Stimulated activated naive CD8-positive, alpha-beta T cell treated with anti-CD3 and anti-CD28 coated beads, Interleukin-15, Interleukin-2, amounts not matched to agents 100 ng/mL and 50 ng/mL, for 24 hours (primary cell): ENCODE results near the gene CCL13.

Experiments used
- H3K27ac Mint-ChIP-seq: one replicate; pipeline ENCODE4 v1.8.0; 2021; ENCODE audit warnings: mild to moderate bottlenecking, mixed read lengths
- H3K27me3 Mint-ChIP-seq: one replicate; pipeline ENCODE4 v1.8.0; 2021; ENCODE audit warnings: mixed read lengths
- H3K36me3 Mint-ChIP-seq: one replicate; pipeline ENCODE4 v1.8.0; 2021; ENCODE audit warnings: low read depth, mixed read lengths
- H3K4me1 Mint-ChIP-seq: one replicate; pipeline ENCODE4 v1.8.0; 2021; ENCODE audit warnings: low read depth, mixed read lengths
- H3K4me3 Mint-ChIP-seq: one replicate; pipeline ENCODE4 v1.8.0; 2021; ENCODE audit warnings: mild to moderate bottlenecking, mixed read lengths
- H3K9me3 Mint-ChIP-seq: one replicate; pipeline ENCODE4 v1.8.0; 2021; ENCODE audit warnings: mixed read lengths

Gene CCL13

DNA sequence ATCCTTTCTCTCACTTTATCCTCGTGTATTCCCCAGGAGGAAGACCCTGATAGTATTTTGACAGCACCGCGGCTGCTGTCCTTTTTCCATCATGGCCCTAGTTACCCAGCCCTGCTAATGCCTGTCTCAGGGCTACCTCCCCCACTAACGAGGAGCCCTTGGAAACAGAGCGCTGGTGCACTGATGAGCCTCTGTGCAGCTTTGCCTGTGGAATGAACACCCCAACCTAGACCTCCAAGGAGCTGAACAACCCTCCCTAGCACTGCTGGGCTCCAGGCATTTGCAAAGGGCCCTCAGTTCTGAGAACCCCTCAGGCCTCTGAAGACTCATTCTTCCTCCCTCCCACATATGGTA lies 30.0 kb downstream of the CCL13 start:
- H3K4me1 Mint-ChIP-seq, result peaks cover 70% of the 10 kb centered on the region
- H3K9me3 Mint-ChIP-seq, result no peaks in the 10 kb centered on the region
- peaks cover 11% of the 10 kb centered on the region for H3K27me3 Mint-ChIP-seq
- H3K4me3 Mint-ChIP-seq, result no peak overlapping the region
- H3K27ac Mint-ChIP-seq, result peak overlapping the region; percentile 61
- no peaks in the 10 kb centered on the region for H3K36me3 Mint-ChIP-seq

DNA sequence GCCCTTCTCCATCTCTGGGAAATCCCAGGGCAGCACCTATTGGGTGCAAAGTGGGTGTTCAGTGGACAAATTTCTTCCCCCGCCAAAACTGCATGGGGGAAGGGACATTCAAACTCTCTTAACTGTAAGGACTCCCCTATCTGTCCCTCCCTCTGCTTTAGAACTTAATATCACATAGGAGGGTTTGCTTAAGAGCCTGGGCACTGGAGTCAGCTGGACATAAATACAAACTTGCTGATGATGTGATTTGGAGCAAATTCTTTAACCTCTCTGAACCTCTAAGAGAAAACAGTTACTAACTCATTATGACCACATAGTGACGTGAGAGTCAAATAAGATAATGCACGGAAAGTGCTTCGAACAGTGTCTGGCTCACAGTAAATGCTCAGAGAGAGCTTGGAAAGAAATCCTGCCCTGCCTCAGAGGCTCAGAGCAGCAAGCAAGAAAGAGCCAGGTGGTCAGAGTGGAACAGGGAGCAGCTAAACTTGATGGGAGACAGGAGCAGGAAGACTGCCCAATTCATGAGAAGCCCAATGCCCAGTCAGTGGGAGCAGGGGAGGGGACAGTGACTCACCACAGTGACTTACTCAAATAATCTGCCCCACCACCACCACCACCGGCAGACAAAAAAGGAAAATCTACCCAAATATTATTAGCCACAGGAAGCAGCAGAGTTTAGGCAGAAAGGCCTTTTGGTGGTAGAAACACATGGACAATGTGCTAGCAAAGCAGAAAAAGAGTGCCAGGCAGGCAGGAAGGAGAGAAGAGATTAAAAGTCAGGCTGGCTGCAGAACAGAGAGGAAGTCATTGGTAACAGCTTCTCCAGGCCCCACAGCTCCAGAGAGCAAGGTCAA lies 30.6 kb downstream of the CCL13 start:
- H3K27ac Mint-ChIP-seq, result peak overlapping the region; percentile 61
- peaks cover 66% of the 10 kb centered on the region for H3K4me1 Mint-ChIP-seq
- no peaks in the 10 kb centered on the region for H3K9me3 Mint-ChIP-seq
- no peak overlapping the region for H3K4me3 Mint-ChIP-seq
- H3K36me3 Mint-ChIP-seq, result no peaks in the 10 kb centered on the region
- peaks cover 11% of the 10 kb centered on the region for H3K27me3 Mint-ChIP-seq

DNA sequence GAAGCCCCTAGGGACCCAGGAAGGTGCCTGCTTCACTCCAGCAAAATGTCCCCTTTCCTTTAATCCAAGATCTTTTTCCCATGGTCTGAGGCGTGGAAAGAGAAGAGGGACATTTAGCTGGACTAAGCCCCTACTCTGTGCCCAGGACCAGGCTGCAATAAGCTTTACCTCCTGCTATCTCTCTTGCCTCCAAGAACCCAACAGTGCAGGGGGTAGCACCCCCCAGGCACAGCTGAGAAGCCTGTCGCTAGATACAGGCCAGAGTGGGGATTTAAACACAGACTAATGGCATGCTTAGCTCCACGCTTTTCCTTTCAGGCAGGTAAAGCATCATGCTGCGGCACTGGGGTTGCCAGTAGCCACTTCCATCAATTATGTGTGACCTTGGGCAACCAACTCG lies 31.3 kb downstream of the CCL13 start:
- no peaks in the 10 kb centered on the region for H3K9me3 Mint-ChIP-seq
- peaks cover 11% of the 10 kb centered on the region for H3K27me3 Mint-ChIP-seq
- H3K4me3 Mint-ChIP-seq, result no peak overlapping the region
- no peaks in the 10 kb centered on the region for H3K36me3 Mint-ChIP-seq
- H3K27ac Mint-ChIP-seq, result no peak overlapping the region
- H3K4me1 Mint-ChIP-seq, result peaks cover 60% of the 10 kb centered on the region

DNA sequence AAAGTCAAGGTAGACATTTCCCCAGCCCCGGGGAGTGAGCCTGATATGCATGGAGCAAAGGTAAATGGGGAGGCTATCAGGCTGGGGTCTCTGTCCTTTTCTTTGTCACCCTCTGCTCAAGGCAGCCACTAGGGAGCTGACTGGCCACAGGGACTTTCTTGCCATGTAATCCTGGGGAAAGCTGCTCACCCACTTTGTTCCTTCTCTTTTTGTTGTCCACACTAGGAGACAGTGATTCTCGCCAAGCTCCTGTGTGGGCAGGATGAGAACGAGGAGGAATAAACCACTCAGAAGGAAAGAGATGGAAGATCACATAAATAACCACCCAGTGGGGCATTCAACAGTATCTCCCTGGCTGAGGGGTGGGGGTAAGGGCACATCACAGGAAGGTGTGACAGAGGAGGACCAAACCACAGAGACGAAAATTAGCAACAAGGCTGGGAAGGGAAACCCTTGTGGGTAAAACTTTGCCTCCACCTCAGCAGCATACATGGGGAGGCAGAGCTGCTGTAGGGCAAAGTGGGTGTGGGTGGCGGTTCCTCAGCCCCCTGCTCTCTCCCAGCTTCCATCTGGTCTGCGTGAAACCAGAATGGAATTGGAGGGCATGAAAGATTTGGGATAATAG lies 33.0 kb downstream of the CCL13 start:
- no peak overlapping the region for H3K4me3 Mint-ChIP-seq
- H3K9me3 Mint-ChIP-seq, result no peaks in the 10 kb centered on the region
- no peak overlapping the region for H3K27ac Mint-ChIP-seq
- peaks cover 8% of the 10 kb centered on the region for H3K27me3 Mint-ChIP-seq
- peaks cover 44% of the 10 kb centered on the region for H3K4me1 Mint-ChIP-seq
- no peaks in the 10 kb centered on the region for H3K36me3 Mint-ChIP-seq

DNA sequence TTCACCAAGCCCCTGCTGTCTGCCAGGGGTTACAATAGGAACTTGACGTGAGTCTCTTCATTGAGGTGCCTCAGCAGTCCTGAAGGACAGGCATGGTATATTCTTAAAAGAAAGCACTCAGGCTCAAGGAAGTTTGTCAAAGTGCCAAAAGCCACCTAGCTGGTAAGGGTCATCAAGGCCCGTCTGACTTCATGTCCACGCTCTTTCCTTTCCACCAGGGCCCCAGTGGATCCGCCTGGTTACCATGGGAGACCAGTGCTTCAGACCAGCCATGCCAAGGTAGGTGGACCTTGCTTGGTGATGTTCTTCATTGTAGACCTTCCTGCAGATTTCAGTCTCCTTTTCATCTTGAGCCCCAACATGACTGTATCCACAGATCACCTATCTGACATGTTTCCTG lies 34.4 kb downstream of the CCL13 start:
- H3K9me3 Mint-ChIP-seq, result no peaks in the 10 kb centered on the region
- H3K27ac Mint-ChIP-seq, result no peak overlapping the region
- peaks cover 4% of the 10 kb centered on the region for H3K27me3 Mint-ChIP-seq
- H3K4me1 Mint-ChIP-seq, result peaks cover 37% of the 10 kb centered on the region
- H3K4me3 Mint-ChIP-seq, result no peak overlapping the region
- no peaks in the 10 kb centered on the region for H3K36me3 Mint-ChIP-seq

DNA sequence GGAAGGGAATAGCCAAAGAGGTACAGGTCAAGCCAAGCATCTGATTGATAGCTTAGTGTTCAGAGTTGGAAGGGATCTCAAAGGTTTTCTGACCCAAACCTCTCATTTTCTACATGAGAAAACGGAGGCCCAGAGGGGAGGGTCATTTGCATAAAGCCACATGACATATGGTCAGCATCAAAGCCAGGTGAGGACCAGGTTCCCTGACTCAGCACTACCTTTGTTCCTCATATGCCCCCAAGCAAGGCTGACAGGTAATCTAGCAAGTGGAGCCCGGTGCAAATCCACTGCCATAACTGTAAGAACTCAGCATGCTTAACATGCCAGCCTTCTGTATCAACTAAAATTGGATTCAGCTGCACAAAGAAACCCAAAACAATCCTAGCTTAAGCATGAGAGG lies 35.0 kb downstream of the CCL13 start:
- Mint-ChIP-seq H3K9me3 (no peaks in the 10 kb centered on the region), H3K4me3 (no peak overlapping the region), H3K27ac (no peak overlapping the region), H3K36me3 (no peaks in the 10 kb centered on the region), H3K27me3 (peaks cover 4% of the 10 kb centered on the region), H3K4me1 (peaks cover 33% of the 10 kb centered on the region)

DNA sequence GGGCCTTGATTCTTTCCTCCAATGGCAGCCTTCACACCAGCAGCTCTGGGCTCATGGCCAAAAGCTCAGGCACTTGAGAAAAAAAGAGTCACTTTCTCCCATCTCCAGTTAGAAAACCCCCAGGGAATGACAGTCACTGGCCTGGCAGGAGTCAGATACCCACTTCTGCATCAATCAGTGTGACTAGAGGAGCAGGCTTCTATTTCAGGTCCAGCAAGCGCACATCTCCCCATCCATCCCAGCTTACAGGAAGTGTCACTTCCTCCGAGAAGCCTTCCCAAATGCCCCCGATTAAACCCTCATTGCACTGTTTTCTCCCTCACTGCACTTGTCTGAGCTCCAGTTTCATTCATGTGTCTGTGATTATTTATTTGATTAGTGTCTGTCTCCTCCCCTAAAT lies 37.1 kb downstream of the CCL13 start:
- Mint-ChIP-seq H3K27ac (no peak overlapping the region), H3K27me3 (peaks cover 12% of the 10 kb centered on the region), H3K9me3 (no peaks in the 10 kb centered on the region), H3K4me1 (peaks cover 19% of the 10 kb centered on the region), H3K4me3 (no peak overlapping the region), H3K36me3 (no peaks in the 10 kb centered on the region)

DNA sequence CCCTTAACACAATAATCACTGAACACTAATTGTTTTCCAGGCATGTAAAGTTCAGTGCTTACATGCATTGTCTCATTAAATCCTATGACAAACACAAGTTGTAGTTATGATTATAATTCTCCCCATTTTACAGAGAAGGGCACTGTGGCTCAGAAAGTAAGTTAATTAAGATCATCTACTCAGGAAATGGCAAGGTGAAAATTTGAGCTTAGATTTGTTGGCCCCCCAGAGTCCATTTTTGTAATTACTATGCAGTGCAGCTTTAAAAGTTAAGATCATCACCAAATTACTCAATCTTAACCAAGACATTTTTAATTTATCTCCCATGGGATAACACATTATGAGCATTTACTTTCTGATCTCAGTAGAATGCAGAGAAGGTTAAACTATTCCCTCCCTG lies 41.0 kb downstream of the CCL13 start:
- no peak overlapping the region for H3K27ac Mint-ChIP-seq
- peaks cover 15% of the 10 kb centered on the region for H3K27me3 Mint-ChIP-seq
- H3K4me3 Mint-ChIP-seq, result no peak overlapping the region
- no peaks in the 10 kb centered on the region for H3K9me3 Mint-ChIP-seq
- no peaks in the 10 kb centered on the region for H3K36me3 Mint-ChIP-seq
- peaks cover 15% of the 10 kb centered on the region for H3K4me1 Mint-ChIP-seq

DNA sequence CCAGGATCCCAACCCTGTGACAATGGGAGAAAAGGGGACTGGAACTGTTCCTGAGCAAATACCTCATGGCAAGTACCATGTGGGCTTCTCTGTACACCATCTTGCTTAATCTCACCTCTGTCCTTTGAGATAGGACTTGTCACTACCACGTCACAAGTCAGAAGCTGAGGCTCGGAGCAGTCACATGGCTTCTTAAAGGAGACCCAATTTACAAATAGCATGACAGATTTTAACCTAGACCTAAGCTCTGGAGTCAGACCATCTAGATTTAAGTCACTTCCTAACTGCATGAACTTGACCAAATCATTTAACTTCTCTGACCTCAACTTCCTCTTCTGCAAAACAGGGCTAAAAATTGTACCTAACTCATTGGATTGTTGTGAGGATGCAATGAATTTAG lies 42.7 kb downstream of the CCL13 start:
- Mint-ChIP-seq H3K4me1 (peaks cover 15% of the 10 kb centered on the region), H3K4me3 (no peak overlapping the region), H3K36me3 (no peaks in the 10 kb centered on the region), H3K27me3 (peaks cover 15% of the 10 kb centered on the region), H3K9me3 (no peaks in the 10 kb centered on the region), H3K27ac (no peak overlapping the region)

DNA sequence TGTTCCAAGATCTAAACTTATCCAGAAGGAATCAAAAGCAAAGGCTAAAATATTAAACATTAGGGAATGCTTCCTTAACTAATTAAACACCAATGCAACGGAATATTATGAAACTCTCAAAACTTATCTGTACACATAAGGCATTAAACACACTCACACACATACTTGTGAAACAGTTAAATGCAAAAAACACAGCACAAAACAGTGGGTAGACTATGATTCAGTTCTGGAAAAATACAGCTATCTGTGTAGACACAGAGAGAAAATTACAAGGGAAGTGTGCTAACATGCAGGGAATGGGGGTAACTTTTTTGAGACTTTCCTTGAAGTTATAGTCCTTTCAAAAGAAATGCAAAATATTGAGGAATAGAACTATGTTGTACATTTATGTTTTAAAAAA lies 43.4 kb downstream of the CCL13 start:
- Mint-ChIP-seq H3K27ac (no peak overlapping the region), H3K27me3 (peaks cover 15% of the 10 kb centered on the region), H3K36me3 (no peaks in the 10 kb centered on the region), H3K9me3 (no peaks in the 10 kb centered on the region), H3K4me1 (peaks cover 15% of the 10 kb centered on the region), H3K4me3 (no peak overlapping the region)

DNA sequence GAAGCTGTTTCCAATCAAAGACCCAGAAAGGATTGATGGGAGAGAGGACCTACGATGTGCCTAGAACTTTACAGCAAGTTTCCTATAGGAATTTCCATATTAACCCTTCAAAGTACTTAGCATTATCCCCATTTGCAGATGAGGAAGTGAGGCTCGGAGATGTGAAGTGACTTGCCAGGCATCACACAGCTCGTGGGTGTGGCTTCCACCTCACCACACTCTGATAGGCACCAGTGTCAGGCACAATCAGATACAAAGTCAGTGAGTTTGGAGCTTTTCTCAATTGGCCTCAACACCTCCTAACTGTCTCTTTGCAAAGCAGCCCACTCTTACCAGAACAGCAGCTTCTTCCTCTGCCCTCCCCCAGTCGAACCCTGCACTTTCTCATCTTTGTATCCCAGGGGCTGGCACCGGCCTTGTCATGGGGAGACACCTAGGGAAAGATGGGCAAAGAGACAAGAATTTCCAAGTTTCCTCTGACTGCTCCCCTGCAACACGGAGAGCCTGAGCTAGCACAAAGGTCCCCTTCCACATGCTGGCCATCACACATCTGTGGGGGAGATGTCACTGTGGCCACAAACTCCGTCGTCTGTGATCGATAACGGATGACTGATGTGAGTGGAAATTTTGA lies 44.1 kb downstream of the CCL13 start:
- H3K4me1 Mint-ChIP-seq, result peaks cover 15% of the 10 kb centered on the region
- H3K27ac Mint-ChIP-seq, result no peak overlapping the region
- H3K27me3 Mint-ChIP-seq, result peaks cover 13% of the 10 kb centered on the region
- no peaks in the 10 kb centered on the region for H3K36me3 Mint-ChIP-seq
- no peak overlapping the region for H3K4me3 Mint-ChIP-seq
- H3K9me3 Mint-ChIP-seq, result no peaks in the 10 kb centered on the region

DNA sequence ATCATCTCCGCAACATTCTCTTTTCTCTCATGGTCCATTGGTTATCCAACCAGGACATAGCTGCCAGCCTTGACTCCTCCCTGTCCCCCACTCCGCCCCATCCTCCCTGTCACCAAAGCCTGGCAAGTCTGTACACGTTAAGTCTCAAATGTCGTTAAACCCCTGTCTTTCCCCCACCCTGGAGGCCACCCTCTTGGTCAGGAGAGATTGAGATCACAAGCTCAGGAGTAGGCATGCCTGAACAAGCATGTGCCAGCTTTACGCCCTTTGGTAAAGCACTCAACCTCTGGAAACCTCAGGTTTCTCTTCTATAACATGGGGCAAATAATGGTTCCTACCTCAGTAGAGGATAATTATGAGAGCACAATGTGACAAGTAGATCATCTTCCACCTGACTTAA lies 44.9 kb downstream of the CCL13 start:
- H3K4me3 Mint-ChIP-seq, result no peak overlapping the region
- H3K27me3 Mint-ChIP-seq, result peaks cover 11% of the 10 kb centered on the region
- peaks cover 15% of the 10 kb centered on the region for H3K4me1 Mint-ChIP-seq
- H3K27ac Mint-ChIP-seq, result no peak overlapping the region
- H3K9me3 Mint-ChIP-seq, result no peaks in the 10 kb centered on the region
- H3K36me3 Mint-ChIP-seq, result no peaks in the 10 kb centered on the region

DNA sequence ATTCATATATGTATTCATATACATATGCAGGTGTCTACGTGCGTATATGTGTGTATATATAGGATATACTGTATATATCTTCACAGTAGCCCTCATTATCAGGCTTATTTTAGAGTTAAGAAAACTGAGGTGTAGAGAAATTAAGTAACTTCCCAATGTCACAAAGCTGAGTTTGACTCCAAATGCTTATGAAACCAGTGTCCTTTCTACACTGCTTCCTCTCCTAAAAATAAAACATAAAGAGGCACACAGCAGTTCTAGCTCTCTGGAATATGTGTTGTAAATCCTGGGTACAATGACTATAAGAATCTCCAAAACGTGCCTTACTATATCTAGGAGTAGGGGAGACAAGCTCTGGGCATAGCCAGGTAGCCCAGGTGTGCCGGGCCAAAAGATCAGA lies 46.7 kb downstream of the CCL13 start:
- no peak overlapping the region for H3K4me3 Mint-ChIP-seq
- no peak overlapping the region for H3K27ac Mint-ChIP-seq

DNA sequence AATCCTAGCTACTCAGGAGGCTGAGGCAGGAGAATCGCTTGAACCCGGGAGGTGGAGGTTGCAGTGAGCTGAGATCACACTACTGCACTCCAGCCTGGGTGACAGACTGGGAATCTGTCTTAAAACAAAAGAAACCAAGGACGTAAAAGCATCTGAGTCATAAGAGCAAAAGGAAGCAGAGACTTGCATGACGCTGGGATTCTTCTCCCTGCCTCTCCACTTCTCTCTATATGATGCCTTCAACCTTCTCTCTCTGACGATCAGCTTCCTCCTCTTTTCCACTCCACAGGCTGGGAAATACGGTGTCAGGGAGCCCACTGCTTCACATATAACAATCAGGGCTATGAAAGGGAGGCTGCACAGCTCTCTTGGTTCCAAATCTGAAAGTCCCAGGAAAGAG lies 49.9 kb downstream of the CCL13 start:
- Mint-ChIP-seq H3K27ac (no peak overlapping the region), H3K36me3 (no peaks in the 10 kb centered on the region), H3K27me3 (peaks cover 25% of the 10 kb centered on the region), H3K4me1 (no peaks in the 10 kb centered on the region), H3K4me3 (no peak overlapping the region), H3K9me3 (no peaks in the 10 kb centered on the region)

More for the DNA sequence above, 46.7 kb downstream of the CCL13 start:
- Mint-ChIP-seq H3K36me3 (no peaks in the 10 kb centered on the region), H3K9me3 (no peaks in the 10 kb centered on the region), H3K4me1 (peaks cover 15% of the 10 kb centered on the region), H3K27me3 (peaks cover 10% of the 10 kb centered on the region)
